WERI-Rb-1 (cell line): Measurements from ENCODE around the gene UGGT2.
"Not testable (repeated sequence)": the region's sequence is repeated elsewhere in the genome, so short reads cannot be mapped to it uniquely, and the experiment has no call there.

ENCODE experiments used
- DNase-seq: peaks from one replicate; pipeline ENCODE4 v3.0.0-alpha.2; 2020
- H3K27ac ChIP-seq: fragments of 250-450 bp; sonication (Bioruptor Pico); 2 replicates; pipeline ENCODE4 v1.5.1; 2020; ENCODE audit warnings: mild to moderate bottlenecking, moderate library complexity
- H3K27me3 ChIP-seq: fragments of 250-450 bp; sonication (Bioruptor Pico); 2 replicates; pipeline ENCODE4 v1.5.1; 2021; ENCODE audit warnings: mild to moderate bottlenecking, low read depth, moderate library complexity; ENCODE audit not compliant: insufficient read depth, severe bottlenecking
- H3K36me3 ChIP-seq: fragments of 250-450 bp; sonication (Bioruptor Pico); 2 replicates; pipeline ENCODE4 v1.5.1; 2020; ENCODE audit warnings: mild to moderate bottlenecking, moderate library complexity
- H3K4me3 ChIP-seq: 2 replicates; pipeline ENCODE4 v1.5.1; 2011; ENCODE audit warnings: low read depth, mild to moderate bottlenecking, control low read depth, low read length
- H3K9me3 ChIP-seq: fragments of 250-450 bp; sonication (Bioruptor Pico); 2 replicates; pipeline ENCODE4 v1.5.1; 2021; ENCODE audit warnings: mild to moderate bottlenecking, moderate library complexity; ENCODE audit not compliant: severe bottlenecking
- TF ChIP-seq, protein P1 (sequence below): IDR thresholded peaks from 2 replicates; pipeline ENCODE4 v1.5.1; 2011; ENCODE audit warnings: low read depth, mild to moderate bottlenecking, control low read depth, inconsistent platforms, low read length

UGGT2 gene

DNA sequence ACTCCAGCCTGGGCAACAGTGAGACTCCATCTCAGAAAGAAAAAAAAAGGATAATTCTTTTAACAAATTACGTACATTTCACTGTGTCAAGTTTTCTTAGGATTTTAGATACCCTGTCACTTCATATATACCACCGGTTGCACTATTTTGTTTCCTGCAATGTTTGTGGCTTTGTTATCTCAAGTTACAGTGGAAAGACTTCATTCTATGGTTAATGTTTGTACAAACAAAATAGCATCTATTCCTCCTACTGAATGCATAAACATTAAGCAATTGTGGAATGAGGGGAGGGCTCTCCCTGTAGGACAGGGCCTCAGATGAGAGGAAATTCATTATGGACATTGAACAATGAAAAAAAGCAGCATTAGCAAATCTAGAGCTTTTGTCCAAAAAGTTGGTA lies 256.2 kb downstream of the UGGT2 start:
- no peak overlapping the region for H3K4me3 ChIP-seq
- H3K36me3 ChIP-seq = peaks cover 16% of the 10 kb centered on the region
- TF ChIP-seq, protein P1, sequence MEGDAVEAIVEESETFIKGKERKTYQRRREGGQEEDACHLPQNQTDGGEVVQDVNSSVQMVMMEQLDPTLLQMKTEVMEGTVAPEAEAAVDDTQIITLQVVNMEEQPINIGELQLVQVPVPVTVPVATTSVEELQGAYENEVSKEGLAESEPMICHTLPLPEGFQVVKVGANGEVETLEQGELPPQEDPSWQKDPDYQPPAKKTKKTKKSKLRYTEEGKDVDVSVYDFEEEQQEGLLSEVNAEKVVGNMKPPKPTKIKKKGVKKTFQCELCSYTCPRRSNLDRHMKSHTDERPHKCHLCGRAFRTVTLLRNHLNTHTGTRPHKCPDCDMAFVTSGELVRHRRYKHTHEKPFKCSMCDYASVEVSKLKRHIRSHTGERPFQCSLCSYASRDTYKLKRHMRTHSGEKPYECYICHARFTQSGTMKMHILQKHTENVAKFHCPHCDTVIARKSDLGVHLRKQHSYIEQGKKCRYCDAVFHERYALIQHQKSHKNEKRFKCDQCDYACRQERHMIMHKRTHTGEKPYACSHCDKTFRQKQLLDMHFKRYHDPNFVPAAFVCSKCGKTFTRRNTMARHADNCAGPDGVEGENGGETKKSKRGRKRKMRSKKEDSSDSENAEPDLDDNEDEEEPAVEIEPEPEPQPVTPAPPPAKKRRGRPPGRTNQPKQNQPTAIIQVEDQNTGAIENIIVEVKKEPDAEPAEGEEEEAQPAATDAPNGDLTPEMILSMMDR = no peak
- H3K27me3 ChIP-seq = no peaks in the 10 kb centered on the region
- no peaks in the 10 kb centered on the region for H3K9me3 ChIP-seq
- no peak overlapping the region for H3K27ac ChIP-seq
- DNase-seq = no peak

DNA sequence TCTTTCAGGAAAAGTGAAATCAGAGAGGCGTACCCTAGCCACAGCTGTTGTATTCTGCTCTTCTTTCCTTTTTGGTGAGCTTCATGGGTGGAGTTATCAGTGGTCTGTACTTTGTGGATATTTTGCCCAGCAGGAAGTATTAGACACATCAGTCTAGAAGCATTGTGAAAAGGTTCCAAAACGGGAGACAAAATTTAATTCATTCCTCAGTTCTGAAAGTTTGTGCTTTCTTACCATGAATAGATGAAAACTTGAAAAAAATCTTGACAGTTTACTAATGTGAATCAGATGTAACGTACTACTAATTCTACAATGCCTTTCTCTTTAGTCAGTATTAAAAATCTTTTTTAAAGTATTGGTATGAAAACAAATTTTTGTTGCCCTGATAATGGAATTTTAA lies 259.4 kb downstream of the UGGT2 start:
- TF ChIP-seq, protein P1 = no peak
- Histone ChIP-seq H3K27me3 (no peaks in the 10 kb centered on the region), H3K4me3 (no peak overlapping the region), H3K27ac (no peak overlapping the region), H3K36me3 (peaks cover 45% of the 10 kb centered on the region), H3K9me3 (peaks cover 4% of the 10 kb centered on the region)
- no peak for DNase-seq

DNA sequence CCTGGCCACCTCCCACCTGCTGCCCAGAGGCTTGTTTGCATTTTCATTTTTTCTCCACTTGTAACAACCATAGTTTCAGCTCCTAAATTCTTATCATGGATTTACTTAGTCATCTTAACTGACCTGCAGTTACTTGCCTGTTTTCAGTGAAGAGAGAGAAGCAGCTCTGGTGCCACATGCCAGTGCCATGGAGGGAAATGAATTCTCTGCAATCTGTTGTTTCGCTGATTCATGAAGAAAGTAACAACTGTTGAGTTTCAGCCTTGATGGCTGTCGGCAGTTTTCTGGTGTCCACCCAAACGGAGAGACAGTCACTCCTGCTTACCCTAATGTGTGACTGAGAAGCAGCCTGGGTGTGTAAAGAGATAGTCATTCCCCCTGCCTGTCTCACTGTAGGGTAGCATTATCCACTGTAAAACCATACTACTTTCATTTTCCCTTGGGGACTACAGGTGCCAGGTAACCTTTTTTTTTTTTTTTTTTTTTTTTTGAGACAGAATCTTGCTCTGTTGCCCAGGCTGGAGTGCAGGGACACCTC lies 260.1 kb downstream of the UGGT2 start:
- TF ChIP-seq, protein P1 = no peak

DNA sequence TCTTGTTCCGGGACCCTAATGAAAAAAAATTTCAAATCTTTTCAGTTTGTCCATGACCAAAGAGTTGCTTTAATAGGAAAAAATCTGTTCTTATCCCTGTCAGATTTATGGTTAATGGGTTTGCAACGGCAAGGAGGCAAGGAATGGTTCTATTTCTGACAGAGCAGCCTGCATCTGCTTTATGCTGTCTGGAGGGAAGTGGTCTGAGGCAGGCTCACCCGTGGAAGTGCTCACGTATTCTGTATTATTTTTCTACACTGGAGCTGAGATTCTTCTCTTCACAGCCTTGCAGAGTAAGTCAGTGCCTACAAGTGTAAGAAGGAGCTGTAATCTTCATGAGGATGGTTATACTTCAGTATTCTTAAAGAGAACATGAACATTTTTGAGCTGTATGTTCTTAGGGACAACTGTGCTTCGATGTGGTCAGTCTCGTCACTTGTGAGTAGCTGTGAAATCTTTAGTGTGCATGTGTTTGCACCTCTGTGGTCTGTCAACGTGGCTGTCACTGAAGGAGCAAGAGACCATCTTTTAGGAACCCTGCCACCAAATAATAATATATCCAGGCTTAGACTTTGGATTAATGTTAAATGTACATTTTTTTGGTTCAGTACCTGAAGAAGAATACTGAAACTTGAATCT lies 262.0 kb downstream of the UGGT2 start:
- H3K4me3 ChIP-seq = no peak overlapping the region
- TF ChIP-seq, protein P1 = no peak
- H3K36me3 ChIP-seq = peaks cover 66% of the 10 kb centered on the region
- peaks cover 4% of the 10 kb centered on the region for H3K9me3 ChIP-seq
- H3K27ac ChIP-seq = no peak overlapping the region
- no peak for DNase-seq
- H3K27me3 ChIP-seq = no peaks in the 10 kb centered on the region

More for the DNA sequence above, 260.1 kb downstream of the UGGT2 start:
- Histone ChIP-seq H3K4me3 (no peak overlapping the region), H3K27me3 (no peaks in the 10 kb centered on the region), H3K9me3 (peaks cover 4% of the 10 kb centered on the region), H3K36me3 (peaks cover 52% of the 10 kb centered on the region), H3K27ac (no peak overlapping the region)
- DNase-seq = no peak

DNA sequence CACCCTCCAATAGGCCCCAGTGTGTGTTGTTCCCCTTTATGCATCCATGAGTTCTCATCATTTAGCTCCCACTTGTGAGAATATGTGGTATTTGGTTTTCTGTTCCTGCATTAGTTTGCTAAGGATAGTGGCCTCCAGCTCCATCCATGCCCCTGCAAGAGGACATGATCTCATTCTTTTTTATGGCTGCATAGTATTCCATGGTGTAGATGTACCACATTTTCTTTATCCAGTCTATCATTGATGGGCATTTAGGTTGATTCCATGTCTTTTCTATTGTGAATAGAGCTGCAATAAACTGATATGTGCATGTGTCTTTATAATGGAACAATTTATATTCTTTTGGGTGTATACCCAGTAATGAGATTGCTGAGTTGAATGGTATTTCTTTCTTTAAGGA lies 263.9 kb downstream of the UGGT2 start:
- H3K9me3 ChIP-seq, H3K4me3 ChIP-seq, DNase-seq, H3K27ac ChIP-seq, H3K27me3 ChIP-seq: not testable (repeated sequence)
- H3K36me3 ChIP-seq = peaks cover 66% of the 10 kb centered on the region

DNA sequence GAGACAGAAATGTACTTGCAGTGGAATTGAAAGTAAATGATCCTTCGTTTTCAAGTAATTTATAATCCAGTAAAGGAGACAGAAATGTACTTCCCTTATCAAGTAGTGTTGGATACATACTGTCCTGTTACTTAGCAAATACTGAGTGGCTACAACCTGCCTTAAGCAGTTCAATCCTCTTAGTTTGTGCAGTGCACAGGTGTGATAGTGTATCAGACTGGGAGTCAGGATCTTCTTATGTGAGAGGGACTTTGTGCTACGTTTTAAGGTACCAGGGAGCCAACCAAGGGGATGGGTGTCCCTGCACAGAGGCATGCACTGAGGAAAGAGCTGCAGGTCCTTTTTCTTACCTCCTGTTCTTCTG lies 265.1 kb downstream of the UGGT2 start:
- H3K4me3 ChIP-seq = no peak overlapping the region
- TF ChIP-seq, protein P1 = no peak
- no peak for DNase-seq
- peaks cover 60% of the 10 kb centered on the region for H3K36me3 ChIP-seq
- no peaks in the 10 kb centered on the region for H3K27me3 ChIP-seq
- H3K27ac ChIP-seq = no peak overlapping the region
- peaks cover 4% of the 10 kb centered on the region for H3K9me3 ChIP-seq
